DND-41 (cell line): ENCODE data around the gene KDM1A.

ENCODE experiments used
- EZH2 ChIP-seq: IDR thresholded peaks from 3 replicates; pipeline ENCODE4 v1.6.1; 2012; ENCODE audit warnings: borderline replicate concordance, low read depth, mild to moderate bottlenecking, moderate library complexity, low read length, inconsistent platforms; ENCODE audit not compliant: severe bottlenecking
- TF ChIP-seq, protein P1 (sequence below): IDR thresholded peaks from 2 replicates; pipeline ENCODE4 v1.5.1; 2012; ENCODE audit warnings: borderline replicate concordance, low read length, moderate library complexity, mild to moderate bottlenecking; ENCODE audit not compliant: poor library complexity, severe bottlenecking; ENCODE audit errors: extremely low read depth

DNA sequence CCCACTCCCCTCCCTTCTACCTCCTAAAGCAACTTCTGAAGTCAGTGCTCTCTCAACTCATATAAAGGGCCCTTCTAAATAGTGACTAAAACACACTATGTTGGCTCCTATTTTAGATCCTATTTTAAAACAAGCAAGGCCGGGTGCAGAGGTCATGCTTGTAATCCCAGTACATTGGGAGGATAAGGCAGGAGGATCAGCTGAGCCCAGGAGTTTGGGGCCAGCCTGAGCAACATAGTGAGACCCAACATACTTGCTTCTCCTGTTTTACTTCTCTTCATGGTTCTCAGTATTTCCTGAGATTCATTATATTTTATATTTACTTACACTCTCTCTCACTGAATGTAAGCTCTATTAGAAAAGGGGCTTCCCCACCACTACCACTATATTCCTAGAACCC, 106.9 kb downstream of the KDM1A start:
- TF ChIP-seq, protein P1, sequence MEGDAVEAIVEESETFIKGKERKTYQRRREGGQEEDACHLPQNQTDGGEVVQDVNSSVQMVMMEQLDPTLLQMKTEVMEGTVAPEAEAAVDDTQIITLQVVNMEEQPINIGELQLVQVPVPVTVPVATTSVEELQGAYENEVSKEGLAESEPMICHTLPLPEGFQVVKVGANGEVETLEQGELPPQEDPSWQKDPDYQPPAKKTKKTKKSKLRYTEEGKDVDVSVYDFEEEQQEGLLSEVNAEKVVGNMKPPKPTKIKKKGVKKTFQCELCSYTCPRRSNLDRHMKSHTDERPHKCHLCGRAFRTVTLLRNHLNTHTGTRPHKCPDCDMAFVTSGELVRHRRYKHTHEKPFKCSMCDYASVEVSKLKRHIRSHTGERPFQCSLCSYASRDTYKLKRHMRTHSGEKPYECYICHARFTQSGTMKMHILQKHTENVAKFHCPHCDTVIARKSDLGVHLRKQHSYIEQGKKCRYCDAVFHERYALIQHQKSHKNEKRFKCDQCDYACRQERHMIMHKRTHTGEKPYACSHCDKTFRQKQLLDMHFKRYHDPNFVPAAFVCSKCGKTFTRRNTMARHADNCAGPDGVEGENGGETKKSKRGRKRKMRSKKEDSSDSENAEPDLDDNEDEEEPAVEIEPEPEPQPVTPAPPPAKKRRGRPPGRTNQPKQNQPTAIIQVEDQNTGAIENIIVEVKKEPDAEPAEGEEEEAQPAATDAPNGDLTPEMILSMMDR: no peak
- no peak for TF ChIP-seq EZH2
